DLD1 (cell line): ENCODE measurements around the gene AOAH.
"Not testable (repeated sequence)": the region's sequence is repeated elsewhere in the genome, so short reads cannot be mapped to it uniquely, and the experiment has no call there.

Source experiments
- in situ Hi-C: cut with HindIII; loops from 2 replicates; pipeline ENCODE4 v1.10.0; 2017; ENCODE audit warnings: low sequenced_read_pairs

AOAH gene

DNA sequence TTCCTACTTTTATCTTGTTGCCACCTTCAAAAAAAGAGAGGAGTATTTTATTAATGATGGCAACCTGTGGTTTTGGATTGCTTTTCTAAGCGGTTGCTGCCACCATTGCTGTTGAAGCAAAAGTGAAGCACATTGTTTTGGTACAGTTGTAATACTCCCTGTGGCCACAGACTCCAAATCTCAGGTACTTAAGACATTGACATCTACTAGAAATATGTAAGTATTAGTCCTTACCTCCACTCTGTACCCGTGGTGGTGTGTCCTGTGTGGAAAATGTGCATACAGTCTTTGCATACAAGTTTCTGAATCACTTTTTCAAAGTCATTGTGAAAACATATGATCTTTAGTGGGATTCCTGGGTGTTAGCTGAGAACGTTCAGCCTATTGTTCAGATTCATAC, 248.9 kb downstream of the AOAH start:
- in situ Hi-C loops: loop anchor here (25.0 kb wide), 2 partner anchors 487 to 737 kb away; no protein-coding TSS in a partner anchor

DNA sequence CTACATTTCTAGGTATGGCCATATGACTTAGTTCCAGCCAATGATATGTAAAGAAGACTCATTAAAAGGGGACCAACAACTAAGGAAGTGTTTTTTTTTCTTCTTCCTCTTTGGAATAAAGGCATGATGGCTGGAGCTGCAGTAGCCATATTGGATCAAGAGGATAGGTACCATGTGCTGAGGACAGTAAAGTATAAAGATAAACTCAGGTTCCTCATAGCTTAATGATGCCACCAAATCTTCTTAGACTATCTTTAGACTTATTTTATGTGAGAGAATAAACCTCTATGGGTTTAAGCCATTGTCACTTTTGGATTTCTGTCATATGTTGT, 249.3 kb downstream of the AOAH start:
- in situ Hi-C loops: loop anchor here (25.0 kb wide), 2 partner anchors 487 to 737 kb away; no protein-coding TSS in a partner anchor

DNA sequence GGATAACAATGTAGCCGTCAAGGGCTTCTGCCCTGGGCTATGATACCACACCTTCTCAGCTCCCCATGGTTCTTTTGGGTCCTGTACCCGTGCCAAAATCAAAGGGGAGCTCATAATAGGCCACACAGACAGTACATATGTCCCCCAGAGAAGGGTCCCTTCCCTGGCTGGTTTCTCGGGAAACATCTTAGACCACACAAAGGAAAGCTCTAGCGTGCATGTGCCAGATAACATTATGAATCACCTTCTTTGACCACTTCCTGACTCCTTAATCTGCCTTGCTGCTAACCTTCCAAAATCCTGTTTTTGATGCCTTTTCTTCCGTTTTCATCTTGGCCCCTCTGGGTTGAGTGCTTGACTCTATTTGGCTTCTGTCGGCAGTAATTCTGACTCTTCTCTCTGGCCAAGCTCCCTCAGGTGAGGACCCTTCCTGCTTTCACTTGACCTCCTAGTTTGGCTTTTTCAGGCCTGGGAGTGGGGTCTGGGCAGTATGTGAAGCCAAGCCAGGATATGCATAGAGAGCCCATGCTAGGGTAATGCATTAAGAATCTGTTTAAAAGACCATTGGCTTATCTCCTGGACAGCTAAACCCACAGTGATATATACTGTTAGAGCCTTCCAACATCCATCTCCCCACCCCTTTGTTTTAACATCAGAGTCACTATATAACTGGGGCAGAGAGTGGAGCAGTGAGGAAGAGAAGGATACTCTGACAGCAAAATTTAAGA, 249.8 kb downstream of the AOAH start:
- in situ Hi-C loops: loop anchor here (25.0 kb wide), 2 partner anchors 488 to 738 kb away; no protein-coding TSS in a partner anchor

DNA sequence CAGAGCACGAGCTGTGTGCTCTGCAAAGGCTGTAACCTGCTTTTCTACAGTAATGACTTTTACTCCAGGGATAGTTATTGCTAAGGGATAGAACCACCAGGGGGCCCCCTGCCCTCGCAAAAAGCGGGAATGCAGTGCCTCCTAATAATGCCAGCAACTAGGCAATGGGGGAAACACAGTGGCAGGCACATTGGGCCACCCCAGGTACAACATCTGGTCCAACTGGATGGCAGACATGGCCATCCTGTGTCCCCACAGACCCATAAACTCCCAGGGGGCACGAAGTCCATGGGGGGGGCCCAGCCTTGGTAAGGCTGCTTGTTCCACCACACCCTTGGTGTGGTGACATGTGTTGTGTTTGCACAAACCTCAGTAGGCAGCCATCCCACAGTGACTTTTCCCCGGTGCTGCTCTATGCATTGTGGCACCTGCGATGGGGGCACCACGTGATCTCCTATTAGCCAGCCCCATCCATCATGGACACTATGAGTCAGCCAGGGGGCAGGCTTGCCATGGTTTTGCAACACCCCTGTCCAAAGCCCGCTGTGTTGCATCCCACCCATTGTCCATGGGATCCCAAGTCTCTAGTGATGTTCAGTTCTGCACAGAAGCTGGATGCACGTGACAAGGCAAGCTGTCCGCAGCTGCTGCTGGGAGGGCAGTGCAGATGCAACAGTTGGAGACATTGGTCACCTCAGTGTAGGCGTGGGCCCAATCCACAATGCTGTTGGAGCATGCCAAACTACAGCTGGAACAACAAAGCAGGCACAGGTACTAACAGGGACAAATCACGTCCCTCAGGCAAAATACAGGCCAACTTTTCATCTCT, 250.6 kb downstream of the AOAH start:
- in situ Hi-C loops: no loop called here

DNA sequence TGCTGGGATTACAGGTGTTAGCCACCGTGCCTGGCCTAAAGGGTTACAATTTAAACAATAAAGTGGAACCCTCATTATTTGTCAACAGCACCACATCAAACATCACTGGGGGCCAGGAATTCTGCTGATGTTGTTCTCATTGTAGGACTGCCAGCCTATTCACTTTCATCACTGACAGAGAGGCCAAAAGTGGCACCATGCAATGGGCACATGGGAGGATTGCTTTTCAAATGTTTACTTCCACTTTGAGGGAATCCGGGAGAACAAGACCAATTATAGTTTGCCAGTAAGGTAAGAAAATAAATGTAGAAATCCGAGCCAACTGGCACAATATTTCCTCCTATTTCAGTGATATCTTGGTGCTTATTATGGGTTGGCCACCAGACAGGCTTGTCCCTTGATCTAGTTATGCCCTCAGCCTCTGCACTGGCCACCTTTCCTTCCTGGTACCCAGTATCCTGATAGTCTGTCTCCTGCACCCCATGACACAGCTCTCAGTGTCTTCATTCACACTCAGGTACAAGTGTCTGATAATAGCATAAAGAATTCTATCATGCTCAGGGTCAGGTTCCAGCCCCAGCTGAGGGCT, 252.1 kb downstream of the AOAH start:
- in situ Hi-C loops: no loop called here

DNA sequence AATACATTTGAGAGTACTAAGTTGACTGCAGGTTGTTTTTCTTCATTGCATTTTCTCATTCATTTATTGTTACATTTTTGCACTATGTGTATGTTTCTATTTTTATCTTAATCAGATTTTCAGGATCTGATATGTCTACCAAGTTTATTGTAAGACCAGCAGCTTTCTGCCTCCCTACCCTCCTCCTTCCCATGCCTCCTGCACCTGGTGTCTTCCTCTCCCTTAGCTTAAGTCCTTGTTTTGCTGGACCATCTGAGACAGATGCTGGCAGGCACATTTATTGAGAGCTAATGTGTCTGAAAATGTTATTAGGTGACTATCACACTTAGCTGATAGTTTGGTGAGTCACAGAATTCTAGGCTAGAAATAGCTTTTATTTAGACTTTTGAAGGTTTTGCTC, 255.1 kb downstream of the AOAH start:
- in situ Hi-C loops: no loop called here

DNA sequence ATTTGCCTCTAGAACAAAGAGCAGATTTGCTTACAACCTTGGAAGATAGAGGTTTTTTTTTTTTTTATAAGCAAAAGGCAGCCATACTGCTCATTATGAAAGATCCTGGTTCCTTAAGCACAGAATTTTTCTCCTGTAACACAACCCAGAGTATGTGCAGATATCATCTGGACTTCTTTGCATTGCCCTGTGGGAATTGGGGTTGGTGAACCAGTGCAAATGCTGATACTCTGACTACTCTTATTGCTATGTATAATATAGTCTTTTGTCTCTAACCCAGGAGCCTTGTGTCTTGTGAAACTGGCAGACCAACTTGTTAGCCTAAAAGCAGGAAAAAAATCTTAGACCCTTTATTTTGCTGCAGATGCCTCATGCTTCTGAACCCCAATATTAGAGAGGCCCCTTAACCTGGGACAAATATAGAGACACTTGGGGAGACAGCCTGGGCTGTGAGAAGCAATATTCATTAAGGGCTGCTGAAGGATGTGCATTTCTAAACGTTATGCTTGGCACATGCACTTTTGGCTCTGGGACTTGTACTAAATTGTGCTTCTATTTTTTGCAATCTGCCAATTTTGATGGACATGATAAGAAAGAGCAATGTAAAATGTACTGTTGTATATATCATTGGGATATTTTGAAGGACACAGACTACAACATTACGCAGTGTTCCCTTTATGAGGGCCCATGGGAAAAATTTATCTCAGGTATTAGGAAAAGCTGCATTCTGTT, 255.8 kb downstream of the AOAH start:
- in situ Hi-C loops: no loop called here

DNA sequence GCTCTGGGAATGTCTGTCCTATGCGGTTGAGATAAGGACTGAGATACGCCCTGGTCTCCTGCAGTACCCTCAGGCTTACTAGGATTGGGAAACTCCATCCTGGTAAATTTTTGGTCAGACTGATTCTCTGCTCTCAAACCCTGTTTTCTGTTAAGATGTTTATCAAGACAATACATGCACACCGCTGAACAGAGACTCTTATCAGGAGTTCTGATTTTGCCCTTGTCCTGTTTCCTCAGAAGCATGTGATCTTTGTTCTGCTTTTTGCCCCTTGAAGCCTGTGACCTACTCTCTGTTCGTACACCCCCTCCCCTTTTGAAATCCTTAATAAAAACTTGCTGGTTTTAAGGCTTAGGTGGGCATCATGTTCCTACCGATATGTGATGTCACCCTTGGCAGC, 258.3 kb downstream of the AOAH start:
- in situ Hi-C loops: not testable (repeated sequence)

DNA sequence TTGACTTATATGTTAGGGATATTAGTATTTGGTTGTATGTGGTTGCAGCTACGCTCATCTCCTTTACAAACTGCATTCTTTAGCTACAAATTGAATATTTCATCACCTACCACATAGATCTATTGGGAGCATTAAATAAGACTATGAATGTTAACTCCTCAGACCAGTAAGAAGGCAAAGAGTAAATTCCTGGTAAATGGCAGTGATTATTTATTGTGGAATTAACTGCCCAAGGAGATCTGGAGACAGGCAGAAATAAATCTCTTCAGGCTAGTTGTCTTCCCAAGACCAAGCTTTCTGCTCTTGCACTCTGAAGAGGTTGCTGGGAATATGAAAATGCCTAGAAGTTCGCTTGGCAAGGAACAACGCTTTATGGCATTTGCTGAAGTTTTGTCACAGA, 260.0 kb downstream of the AOAH start:
- in situ Hi-C loops: no loop called here
